SK-N-MC (cell line): ENCODE results near the gene GK.
"Not testable (repeated sequence)": the region's sequence is repeated elsewhere in the genome, so short reads cannot be mapped to it uniquely, and the experiment has no call there.

Source experiments
- DNase-seq: peaks from one replicate; pipeline ENCODE4 v3.0.0-alpha.2; 2011; ENCODE audit warnings: low read depth, low spot score
- H3K27ac ChIP-seq: fragments of 200-600 bp; sonication (generic); 2 replicates; pipeline ENCODE4 v1.5.1; 2016; ENCODE audit warnings: mixed run types
- H3K36me3 ChIP-seq: fragments of 200-600 bp; sonication (generic); 2 replicates; pipeline ENCODE4 v1.6.1; 2017; ENCODE audit warnings: antibody characterized with exemption, low read length, mixed read lengths; ENCODE audit not compliant: insufficient read depth
- H3K4me3 ChIP-seq: fragments of 200-600 bp; sonication (generic); 2 replicates; pipeline ENCODE4 v1.5.1; 2016
- H3K9ac ChIP-seq: fragments of 200-600 bp; sonication (generic); 2 replicates; pipeline ENCODE4 v1.8.0; 2017; ENCODE audit warnings: mixed run types, mixed read lengths; ENCODE audit not compliant: insufficient read length
- H3K9me3 ChIP-seq: fragments of 200-600 bp; sonication (generic); 2 replicates; pipeline ENCODE4 v1.6.1; 2017; ENCODE audit warnings: low read depth, mild to moderate bottlenecking, antibody characterized with exemption, low read length, moderate library complexity, mixed read lengths
- EZH2 ChIP-seq: fragments of 200-600 bp; sonication (generic); IDR thresholded peaks from one replicate; pipeline ENCODE4 v1.6.1; 2017; ENCODE audit warnings: antibody characterized with exemption
- FOXP2 ChIP-seq: optimal IDR thresholded peaks from 2 replicates; pipeline ENCODE3; 2011; ENCODE audit warnings: mild to moderate bottlenecking, moderate library complexity; ENCODE audit not compliant: insufficient read depth; ENCODE audit errors: extremely low read length, control extremely low read depth
- POLR2AphosphoS5 ChIP-seq: IDR thresholded peaks from 2 replicates; pipeline ENCODE4 v1.6.1; 2012; ENCODE audit warnings: mild to moderate bottlenecking, low read depth, low read length, borderline replicate concordance

GK gene

GRCh38 chrX:30620980-30621618 lies 32.1 kb upstream of the GK start:
- Histone ChIP-seq H3K27ac (no peak overlapping the region), H3K36me3 (no peaks in the 10 kb centered on the region), H3K9ac (no peak overlapping the region), H3K9me3 (peaks cover 3% of the 10 kb centered on the region; the same call in 1 of the 2 replicates), H3K4me3 (no peak overlapping the region)
- no peak for DNase-seq
- no peak for TF ChIP-seq FOXP2
- no peak for TF ChIP-seq POLR2AphosphoS5
- TF ChIP-seq EZH2: no peak

DNA sequence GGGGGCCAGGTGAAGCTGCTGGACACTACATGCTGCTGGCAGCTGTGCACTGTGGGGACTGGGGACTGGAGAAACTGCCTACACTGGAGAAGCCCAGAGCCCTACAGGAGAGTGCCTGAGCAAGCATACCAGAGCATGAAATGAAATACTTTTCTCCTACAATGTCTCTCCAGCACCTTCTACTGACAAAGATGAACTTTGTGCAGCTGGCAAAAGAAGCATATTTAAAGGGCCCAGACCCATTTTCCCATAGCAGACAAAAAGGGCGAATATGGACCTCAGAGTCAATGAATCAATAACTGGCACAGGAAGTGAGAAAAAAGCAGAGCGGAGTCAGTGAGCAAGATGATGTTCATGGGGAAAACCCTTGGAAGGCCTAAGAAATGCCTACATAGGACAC lies 30.9 kb upstream of the GK start:
- Histone ChIP-seq H3K9ac (no peak overlapping the region), H3K4me3 (no peak overlapping the region), H3K9me3 (no peaks in the 10 kb centered on the region), H3K36me3 (no peaks in the 10 kb centered on the region), H3K27ac (no peak overlapping the region)
- DNase-seq: no peak
- TF ChIP-seq FOXP2 (no peak), EZH2 (no peak), POLR2AphosphoS5 (no peak)

DNA sequence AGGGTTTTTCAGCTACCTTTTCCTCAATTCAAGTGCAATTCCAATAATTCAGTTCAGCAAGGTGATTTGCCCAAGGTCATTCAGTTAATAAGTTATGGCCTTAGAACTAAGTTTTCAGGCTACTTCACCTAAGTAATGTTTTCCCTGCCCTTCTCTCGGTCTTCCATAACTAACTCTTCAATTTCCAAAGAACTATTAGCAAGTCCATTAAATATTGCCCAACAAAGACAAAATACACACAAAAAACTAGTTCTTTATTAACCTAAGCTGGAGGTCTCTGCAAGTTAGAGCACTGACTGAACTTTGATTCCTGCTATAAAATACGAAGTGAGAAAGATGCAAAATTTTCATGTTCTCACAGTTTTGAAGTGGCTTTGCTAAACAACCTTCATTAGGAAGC lies 26.8 kb upstream of the GK start:
- Histone ChIP-seq H3K4me3 (no peak overlapping the region), H3K9me3 (no peaks in the 10 kb centered on the region), H3K36me3 (no peaks in the 10 kb centered on the region), H3K9ac (no peak overlapping the region), H3K27ac (no peak overlapping the region)
- no peak for DNase-seq
- TF ChIP-seq POLR2AphosphoS5 (no peak), FOXP2 (no peak), EZH2 (no peak)

GRCh38 chrX:30627818-30628652 lies 25.2 kb upstream of the GK start:
- TF ChIP-seq POLR2AphosphoS5 (no peak), FOXP2 (no peak), EZH2 (no peak)
- peak overlapping the region; percentile 69 for H3K27ac ChIP-seq
- no peaks in the 10 kb centered on the region for H3K36me3 ChIP-seq
- no peak overlapping the region for H3K9ac ChIP-seq
- DNase-seq: peak; percentile 47
- no peak overlapping the region for H3K4me3 ChIP-seq
- H3K9me3 ChIP-seq: no peaks in the 10 kb centered on the region

- not testable (repeated sequence) for H3K4me3 ChIP-seq, H3K9me3 ChIP-seq, DNase-seq, H3K27ac ChIP-seq, H3K36me3 ChIP-seq, H3K9ac ChIP-seq
These were observed 19.2 kb upstream of the GK start for GRCh38 chrX:30634070-30634469.

DNA sequence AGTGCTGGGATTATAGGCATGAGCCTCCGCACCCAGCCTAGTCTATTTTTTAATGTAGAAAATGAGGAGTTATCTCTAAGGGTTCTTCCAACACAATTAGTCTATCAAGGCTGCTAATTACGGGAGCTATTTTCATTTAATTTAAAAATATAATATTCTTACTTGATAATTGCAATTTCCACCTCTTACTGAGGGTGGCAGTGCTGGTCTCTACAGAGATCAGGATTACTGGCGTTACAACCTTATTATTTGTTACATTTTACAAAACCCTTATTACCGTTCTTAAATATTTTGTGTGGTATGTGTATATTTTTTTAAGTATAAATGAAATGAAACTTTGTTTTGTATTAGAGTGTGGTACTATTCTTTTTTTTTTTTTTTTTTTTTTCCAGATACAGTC lies 17.6 kb upstream of the GK start:
- no peaks in the 10 kb centered on the region for H3K9me3 ChIP-seq
- H3K4me3 ChIP-seq: no peak overlapping the region
- no peak overlapping the region for H3K9ac ChIP-seq
- TF ChIP-seq POLR2AphosphoS5: no peak
- no peak for TF ChIP-seq EZH2
- no peak for TF ChIP-seq FOXP2
- no peak for DNase-seq
- H3K36me3 ChIP-seq: no peaks in the 10 kb centered on the region
- H3K27ac ChIP-seq: no peak overlapping the region

GRCh38 chrX:30637874-30638815 lies 15.1 kb upstream of the GK start:
- DNase-seq: no peak
- no peak overlapping the region for H3K4me3 ChIP-seq
- no peak overlapping the region for H3K9ac ChIP-seq
- TF ChIP-seq POLR2AphosphoS5 (no peak), FOXP2 (no peak), EZH2 (no peak)
- H3K9me3 ChIP-seq: no peaks in the 10 kb centered on the region
- no peaks in the 10 kb centered on the region for H3K36me3 ChIP-seq
- H3K27ac ChIP-seq: no peak overlapping the region

- not testable (repeated sequence) for H3K9me3 ChIP-seq, H3K27ac ChIP-seq, H3K9ac ChIP-seq
These were observed 13.5 kb upstream of the GK start for GRCh38 chrX:30639702-30640101.

DNA sequence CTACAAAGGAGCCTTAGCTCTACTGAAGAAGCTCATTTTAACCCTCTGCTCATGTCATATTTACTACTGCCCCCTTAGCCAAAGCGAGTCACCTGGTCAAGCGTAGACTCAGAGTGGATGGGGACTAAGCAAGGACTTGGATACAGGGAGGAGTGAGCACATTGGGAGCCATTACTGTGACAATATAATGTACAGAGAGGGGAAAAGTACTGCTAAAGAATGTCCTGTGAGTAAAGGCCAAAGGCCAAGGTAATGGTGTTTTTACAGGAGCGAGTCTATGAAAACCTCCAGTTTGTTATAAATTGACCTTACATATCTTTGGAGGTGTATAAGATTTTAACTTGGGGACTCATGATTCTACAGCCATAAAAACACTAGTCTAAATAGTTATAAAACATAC lies 10.6 kb upstream of the GK start:
- DNase-seq: no peak
- TF ChIP-seq EZH2: no peak
- TF ChIP-seq POLR2AphosphoS5: no peak
- TF ChIP-seq FOXP2: no peak
- no peak overlapping the region for H3K9ac ChIP-seq
- H3K4me3 ChIP-seq: no peak overlapping the region
- H3K27ac ChIP-seq: no peak overlapping the region
- no peaks in the 10 kb centered on the region for H3K36me3 ChIP-seq
- no peaks in the 10 kb centered on the region for H3K9me3 ChIP-seq

More at GRCh38 chrX:30639702-30640101, 13.5 kb upstream of the GK start:
- H3K4me3 ChIP-seq, DNase-seq, H3K36me3 ChIP-seq: not testable (repeated sequence)
